ENCODE measurements around the gene LHFPL6.

GRCh38 chr13:39401756-39402155 lies 201.2 kb downstream of the LHFPL6 start:
- TF ChIP-seq EZH2 (IDR thresholded peaks at IDR 0.05; ENCODE audit: borderline replicate concordance, low read length) (no peak), CTCF (IDR thresholded peaks at IDR 0.05; ENCODE audit: low read length) (no peak)

All from OCI-LY1 (cell line).